ENCODE results near the gene ARHGAP15.
A peak's percentile ranks its signal among the peaks of the same experiment; 100 is the strongest.

ARHGAP15 gene

DNA sequence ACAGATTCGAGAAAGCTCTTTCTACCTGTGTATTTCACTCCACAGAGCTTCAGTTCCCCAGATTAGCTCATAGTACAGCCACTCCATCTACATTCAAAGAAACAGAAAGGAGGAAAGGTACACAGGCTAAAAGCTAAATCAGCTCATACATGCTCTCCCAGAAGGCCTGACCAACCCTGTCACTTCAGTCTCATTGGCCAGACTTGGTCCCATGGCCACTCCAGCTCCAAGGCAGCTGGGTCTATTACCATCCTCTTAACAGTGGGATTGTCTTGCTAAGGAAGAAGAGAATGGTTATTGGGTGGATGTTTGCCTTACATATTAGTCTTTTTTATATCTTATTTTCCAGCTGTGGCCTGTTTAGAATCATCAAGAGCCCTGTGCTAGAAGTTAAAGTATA, 572.6 kb downstream of the ARHGAP15 start:
- DNase-seq = no peak

DNA sequence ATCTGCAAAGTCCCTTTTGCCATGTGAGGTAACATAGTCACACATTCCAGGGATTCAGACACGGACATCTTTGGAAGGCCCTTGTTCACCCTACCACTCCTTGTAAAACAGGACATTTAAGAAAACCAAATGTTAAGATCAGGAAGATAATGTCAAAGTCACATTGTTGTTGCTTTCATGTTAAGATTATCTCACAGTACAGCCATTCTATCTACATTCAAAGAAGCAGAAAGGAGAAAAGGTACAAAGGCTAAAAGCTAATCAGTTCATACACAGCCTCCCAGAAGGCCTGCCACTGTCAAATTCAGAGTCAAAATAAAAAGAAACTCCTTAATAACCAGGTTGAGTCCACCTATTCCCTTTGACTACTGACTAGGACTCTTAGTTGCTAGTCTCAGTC, 573.7 kb downstream of the ARHGAP15 start:
- no peak for DNase-seq

DNA sequence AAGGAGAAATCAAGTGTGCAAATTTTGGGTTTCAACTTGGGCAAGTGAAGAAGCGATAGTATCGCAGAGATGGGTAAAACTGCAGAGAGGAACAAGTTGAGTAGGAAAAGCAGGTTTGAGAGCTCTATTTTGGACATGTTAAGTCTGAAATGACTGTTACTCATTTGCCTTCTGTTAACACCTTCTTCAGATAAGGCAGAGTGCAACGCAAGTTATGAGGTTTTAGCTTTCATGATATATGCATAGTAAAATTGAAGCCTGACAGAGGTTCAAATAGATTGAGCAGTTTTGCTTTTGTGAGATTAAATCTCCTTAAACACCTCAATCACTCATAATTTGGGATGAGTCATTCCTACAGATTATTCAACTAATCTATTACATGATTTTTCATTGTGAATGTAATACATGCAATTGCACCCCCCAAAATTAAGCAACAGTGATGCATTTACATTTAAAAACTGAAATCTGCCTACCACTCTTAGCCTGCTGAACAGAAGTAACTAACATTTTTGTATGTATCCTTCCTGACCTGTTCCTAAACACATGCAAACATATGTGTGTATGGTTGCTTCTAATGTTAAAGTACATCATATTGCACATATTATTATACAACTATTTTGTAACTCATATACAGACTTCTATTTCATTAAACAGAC, 575.4 kb downstream of the ARHGAP15 start:
- no peak for DNase-seq

DNA sequence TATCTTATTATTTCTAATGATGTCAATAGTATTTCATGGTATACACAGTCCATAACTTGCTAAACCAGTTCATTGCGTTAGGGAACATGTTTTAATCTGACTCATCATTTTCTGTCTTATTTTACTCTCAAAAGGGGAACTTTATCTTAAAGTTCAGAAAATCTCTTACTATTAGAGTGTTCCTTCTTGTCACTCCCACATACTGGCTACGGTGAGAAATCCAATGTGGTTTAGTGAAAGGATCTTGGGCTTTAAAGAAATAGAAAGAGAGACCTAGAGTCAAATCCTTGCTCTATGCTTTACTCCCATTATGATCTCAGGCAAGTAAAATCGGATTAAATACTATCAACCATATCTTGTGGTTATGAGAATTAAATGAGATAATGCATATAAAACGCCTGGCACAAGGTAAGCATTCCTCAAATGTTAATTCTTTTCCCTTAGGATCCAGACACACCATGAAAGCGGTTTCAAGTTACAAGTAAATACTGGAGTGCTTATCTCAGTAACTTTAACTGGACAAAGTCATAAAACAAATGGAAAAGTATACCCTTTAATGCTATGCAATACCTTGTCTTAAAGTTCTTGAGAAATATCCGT, 576.0 kb downstream of the ARHGAP15 start:
- DNase-seq = no peak

DNA sequence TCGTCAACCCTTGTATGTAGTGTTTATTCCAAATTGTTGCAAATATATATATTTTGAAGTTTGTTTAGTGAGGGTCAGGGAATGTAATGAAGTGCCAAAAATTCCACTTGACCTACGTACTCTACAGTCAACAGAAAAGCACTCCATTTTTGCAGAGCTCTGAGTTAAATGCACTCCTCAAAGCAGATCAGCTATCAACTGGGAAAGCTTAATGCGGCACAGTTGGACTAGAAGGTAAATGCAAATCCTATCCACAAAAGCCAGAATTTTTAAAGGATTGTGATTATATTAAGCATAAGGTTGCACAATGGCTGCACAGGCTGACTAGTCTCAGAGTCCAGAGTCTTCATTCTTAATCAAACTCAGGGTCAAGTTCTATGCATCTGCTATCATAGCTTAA, 577.1 kb downstream of the ARHGAP15 start:
- DNase-seq = no peak

DNA sequence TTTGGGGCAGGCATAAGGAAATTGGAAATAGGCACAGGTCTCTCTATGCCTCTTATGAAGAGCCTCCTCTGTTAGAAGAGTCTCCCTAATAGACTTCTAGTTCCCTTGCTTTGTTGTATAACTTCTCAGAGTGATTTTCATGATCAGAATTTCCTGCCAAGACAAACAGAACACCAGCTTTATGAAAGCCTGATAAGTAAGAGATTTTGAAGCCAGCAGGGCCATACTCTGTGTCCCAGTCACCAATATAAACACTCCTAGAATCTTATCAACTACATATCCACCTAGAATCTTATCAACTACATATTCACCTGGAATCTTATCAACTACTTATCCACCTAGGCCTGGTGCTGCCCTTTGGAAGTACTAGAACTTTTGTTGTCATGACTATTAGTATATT, 579.5 kb downstream of the ARHGAP15 start:
- no peak for DNase-seq

DNA sequence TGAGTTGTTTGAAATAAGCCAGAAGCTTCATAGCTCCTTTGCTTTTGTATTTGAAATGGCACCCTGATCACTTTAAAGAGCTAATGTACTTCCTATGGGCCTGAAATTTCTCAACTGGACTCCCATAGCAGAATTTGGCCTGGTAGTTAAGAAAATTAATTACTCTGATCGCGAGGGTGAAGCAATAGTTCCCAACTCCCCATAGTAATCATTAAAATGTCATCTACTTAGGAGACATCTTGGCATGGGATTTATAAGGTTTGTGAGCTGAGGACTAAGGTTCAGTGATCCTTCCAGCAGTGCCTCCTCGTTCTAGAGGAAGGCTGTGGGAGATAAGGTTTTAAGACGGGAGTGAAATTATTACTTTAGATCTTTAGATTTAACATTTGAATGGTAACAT, 581.0 kb downstream of the ARHGAP15 start:
- no peak for DNase-seq

DNA sequence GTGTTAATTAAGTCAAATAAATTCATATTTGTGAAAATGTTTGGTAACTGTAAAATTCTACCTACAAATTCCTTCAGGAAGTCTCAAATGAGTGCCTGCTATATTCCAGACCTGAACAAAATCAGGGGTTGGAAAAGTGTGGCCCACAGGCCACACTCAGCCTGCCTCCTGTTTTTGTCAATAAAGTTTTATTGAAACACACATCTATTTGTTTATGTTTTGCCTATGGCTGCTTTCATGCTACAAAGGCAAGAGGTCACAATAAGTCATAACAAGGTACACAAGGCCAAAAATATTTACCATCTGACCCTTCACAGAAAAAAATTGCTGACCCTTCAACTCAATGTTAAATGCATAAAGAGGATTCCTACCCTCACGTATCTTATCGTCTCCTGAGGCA, 581.7 kb downstream of the ARHGAP15 start:
- DNase-seq = no peak

DNA sequence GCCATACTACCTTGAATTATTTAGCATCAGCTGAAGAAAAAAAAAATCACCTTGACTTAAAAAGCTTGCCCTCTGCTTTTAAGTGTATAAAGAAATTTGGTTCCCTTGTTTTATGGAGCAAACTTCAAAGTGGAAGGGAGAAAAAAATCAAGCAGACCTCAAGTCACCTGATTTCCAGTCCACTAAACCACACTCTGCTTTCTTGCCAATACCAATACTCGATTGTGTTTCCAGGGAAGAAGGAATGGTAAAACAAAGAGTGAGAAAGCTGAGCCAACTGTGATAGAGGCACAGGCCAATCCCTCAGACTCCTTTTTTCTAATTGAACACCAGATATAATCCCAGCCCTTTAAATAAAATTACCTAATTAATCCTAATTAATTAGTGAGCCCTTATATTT, 587.3 kb downstream of the ARHGAP15 start:
- DNase-seq = no peak

DNA sequence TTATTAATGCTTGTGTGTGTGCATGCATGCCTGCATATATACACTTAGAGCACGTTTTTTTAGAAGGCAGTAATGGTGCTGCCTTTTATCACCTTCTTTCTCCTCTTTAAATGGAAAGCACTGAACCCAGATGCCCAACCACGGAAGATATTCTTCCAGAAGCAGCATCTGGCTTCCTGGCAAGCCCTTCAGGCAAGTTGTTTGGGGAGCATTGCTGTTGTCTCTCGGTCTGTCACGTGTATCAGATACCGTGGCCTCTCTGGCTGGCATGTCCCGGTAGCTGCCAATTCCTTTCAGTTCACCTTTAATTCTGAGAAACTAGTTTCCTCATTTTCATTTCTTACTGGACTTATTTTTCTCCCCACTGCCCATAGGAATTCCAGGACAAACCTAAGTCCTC, 587.8 kb downstream of the ARHGAP15 start:
- DNase-seq = no peak

DNA sequence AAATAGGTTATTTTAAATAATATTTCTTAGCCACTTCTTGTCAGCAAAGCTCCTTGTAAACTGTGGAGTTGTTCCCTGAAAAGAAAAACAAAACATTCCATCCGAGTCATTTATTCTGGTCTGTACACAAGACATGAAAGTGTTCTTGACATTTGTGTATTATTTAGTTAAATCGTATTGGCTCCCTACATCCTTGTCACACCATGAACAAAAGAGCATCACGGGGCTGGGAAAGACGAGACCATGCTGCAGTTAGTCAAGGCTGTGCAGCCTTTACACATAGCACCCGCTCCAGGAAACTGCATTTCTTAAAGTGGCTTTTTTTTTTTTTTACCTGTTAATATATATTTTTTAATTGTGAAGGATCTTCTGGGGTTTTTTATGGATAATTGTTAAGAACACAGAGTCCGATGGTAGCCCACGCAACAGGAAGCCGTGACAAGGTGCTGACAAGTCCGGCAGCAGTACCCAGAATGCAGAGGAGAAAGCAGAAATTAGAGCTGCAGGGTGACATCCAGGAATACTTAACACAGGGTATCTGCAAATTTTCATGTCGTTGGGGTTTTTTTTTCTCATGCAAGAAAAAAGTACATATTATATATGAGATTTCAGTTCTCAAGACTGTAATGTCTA, 588.4 kb downstream of the ARHGAP15 start:
- no peak for DNase-seq

DNA sequence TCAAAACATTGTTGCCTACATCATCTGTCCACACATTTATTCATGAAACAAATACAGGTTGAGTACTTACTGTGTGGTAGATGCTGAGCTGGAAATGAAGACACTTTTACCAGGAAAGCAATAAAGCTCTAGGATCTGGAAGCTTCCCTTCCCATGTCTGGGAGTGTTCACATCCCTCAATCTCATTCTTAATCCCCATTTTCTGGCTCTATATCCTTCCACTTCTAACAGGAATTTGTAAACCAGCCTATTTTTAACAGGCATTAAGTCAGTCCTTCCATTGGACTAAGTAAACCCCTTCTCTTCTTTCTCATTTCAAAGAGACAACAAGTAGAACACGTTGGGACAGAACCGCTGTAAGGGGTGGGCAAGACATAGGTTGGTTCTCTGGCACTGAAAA, 589.5 kb downstream of the ARHGAP15 start:
- no peak for DNase-seq

DNA sequence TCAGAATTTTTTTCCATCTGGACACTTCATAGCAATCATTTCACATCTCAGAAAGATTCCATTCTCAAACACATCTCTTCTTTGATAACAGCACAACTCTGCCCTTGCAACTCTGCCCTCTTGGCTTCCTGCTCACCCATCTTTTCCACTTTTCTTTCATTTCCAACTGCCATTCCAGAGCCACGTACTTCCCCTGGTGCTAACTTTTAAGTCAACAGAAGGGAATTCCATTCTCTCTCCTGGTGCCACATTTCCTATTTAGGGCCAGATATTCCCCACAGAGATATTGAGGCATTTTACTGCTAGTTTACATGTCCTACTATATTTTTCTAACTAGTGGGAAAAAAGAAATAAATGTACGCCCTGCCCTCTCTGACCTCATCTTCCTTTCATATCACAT, 590.2 kb downstream of the ARHGAP15 start:
- no peak for DNase-seq

DNA sequence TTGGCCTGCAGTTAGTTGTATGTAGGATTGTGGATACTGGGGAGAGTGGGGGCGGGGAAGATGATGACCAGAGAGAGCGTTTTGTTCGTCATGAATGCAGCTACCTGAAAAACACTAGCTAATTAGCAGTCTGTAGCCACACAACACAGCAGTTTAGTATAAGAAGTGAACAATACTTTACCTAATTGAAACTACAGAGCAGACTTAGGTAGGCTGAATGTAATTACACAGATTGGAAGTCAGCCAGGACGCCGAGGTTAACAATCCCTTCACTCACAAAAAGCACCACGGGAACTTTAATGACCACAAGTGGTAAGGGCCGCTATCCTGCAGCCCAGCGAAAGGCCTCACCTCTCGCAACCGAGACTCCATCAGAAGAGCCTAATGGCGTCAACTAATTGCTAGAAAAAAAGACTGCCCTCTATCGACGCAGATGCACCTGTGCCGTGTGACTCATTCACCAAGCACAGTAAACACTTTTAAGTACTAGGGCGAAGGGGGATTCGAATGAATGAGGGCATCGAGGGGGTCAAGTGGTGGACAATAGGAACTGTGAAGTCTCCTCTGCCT, 591.0 kb downstream of the ARHGAP15 start:
- no peak for DNase-seq

DNA sequence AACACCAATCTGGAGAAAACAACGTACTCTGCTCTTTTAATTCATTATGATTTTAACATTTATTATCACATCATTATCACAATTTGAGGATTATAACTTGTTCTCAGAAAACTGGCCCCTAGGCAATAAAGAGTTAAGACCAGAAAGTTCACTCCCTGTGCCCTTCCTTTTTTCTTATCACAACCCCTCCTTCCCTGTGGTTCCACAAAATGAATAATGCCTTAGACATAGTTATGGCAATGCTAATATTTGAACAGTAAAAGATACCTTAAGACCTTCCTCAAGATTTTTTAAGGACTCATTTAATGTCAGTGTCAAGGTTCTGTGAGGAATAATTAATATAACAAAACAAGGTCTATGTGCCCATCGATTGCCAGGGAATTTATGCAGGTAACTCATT, 596.2 kb downstream of the ARHGAP15 start:
- DNase-seq = no peak

DNA sequence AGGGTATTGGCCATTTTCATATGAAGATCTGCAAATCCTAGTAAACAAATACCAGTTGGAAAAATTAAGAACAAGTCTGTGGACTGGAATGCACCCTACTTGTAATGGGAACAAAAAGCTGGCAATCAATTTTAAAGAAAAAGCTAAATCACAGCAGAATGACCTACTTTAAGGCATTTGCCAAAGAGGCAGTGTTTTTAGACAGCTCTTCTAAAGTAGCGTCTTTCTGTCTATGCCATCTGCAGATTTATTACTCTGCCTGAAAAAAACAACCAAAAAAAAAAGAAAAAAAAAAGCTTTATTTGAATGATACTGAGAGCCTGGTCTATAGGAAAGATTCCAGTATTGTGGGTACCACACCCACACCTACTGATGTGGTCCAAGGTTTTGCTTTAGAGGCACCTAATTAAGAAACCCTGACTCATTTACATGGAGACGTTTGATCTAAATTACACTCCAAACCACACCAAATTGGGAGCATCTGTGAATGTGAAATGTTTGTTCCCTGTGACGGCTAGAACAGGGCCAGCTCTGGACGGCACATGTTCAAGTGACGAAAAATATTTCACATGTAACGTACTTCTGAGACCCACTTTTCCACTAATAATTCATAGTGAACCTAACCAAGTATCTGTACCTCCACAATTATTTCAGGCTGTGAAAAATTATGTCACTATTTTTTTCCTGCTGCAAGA, 597.1 kb downstream of the ARHGAP15 start:
- DNase-seq = no peak

DNA sequence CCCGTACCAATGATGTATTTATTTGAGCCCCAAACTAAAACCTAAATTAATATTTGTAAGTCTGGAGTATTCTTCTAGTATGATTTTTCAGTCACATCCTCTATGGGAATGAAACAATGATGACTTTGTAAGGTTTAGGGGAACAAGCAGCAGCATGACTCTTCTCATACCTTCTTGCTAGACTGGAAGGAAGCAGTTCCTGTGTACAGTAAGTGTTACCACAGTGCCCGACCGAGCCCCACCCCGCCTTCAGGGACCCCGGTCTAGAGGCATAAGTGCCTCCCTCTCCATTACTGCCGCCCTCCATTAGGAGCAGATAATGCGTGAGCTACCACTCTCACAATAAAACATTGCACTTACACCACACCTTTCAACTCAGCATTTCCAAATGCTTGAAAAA, 599.3 kb downstream of the ARHGAP15 start:
- peak; percentile 6 for DNase-seq

DNA sequence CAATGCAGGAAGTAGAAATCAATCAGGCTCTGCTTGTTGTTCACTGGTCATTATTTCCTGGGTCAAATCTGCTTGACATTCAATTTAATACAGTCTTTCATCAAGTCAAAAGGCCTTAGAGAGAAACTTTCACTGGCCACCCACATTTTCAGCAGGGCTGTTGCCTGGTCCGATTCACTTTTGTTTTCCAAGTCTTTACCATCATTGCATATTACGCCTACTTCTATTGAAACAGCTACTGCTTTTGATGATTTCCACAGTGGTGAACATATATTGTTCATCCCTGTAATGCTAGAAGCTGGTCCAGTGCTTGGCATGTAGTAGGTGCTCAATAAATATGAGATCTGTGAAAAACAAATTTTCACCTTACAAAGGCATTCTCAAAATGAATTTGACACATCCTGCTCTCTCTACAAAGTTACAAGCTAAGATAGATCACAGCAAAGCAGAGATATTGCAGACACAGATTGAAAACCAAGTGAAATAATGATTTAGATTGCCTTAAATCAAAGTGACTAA, 600.1 kb downstream of the ARHGAP15 start:
- no peak for DNase-seq

DNA sequence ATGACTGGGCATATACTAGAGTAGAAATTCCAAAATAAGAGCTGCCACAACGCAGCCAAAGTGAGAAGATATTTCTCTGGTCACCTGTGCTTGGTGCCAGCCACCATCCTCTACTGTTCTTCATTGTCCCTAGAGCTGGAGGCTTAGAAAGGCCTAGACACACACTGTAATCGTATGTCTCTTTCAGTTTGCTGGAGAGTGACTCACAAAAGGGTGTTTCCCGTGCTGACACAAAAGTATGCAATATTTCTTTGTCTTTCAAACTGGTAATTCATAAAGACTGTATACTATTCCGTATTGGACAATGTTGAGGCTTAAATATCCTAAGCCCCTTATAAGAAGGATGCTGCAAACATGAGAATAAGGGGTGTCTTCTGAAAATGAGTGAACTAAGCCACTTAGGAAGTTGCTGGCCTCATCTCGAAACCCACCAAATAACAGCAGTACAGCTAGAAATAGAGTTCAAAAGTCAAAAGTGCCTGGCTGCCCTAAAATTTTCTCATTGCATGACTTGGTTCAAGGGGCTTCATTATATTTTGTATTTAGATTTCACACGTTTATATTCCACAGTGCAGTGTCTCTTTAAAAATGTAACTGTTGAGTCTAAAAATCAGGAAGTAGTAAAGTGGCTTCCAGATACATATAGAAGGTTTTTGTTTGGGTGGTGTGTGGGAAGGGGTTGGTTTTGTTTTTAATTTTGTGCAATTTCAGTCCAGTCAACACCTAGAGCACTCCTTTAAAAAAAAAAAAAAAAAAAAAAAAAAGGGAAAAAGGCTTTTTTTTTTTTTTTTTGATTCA, 601.1 kb downstream of the ARHGAP15 start:
- no peak for DNase-seq

DNA sequence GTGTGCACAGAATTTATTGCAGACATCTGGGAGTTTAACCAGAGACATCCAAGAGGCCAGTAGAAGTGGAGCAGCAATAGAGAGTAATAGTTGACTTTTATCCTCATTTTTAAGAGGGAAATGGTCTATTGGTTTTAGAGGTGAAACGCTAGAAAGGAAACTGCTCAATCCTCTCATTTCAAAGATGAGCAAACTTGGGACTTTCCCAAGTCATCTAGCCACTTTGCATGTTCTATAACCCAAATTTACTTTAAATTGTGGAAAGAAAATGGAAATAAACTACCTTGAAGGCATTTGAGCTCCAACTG, 601.7 kb downstream of the ARHGAP15 start:
- no peak for DNase-seq

DNA sequence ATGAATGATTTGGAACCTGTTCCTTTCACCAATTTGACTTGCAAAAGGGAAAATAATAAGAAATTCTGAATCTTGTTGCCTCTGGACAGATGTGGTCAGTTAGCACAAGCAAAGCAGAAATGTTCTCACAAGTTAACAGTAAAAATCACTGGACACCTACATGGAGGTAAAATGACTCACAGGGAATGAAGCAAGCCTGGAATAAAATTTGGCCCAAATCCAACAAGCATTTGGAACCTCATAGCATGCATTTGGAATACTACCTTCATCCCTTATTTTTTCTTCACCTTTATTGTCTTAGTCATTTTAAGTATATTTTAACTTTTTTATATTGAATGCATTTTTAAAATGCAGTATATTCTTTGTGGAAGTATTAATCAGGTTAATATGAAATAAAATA, 602.9 kb downstream of the ARHGAP15 start:
- no peak for DNase-seq

DNA sequence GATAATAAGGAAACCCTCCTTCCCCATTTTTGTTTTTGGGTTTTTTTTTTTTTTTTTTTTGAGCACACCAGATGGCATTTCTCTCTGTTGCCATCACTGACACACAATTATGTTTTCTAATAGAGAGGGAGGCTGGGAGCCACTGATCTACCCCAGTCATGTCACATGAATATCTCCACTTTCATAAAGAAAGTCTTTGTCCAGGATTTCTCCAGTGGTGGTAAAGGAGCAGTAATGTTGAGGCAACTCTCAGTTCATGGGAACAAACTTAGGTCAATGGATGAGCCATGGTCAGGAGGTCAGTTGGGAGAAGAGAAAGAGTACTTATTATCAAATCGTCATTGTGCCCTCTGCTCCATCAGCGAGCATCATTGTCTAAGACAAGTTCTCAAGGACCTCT, 603.7 kb downstream of the ARHGAP15 start:
- DNase-seq = no peak

DNA sequence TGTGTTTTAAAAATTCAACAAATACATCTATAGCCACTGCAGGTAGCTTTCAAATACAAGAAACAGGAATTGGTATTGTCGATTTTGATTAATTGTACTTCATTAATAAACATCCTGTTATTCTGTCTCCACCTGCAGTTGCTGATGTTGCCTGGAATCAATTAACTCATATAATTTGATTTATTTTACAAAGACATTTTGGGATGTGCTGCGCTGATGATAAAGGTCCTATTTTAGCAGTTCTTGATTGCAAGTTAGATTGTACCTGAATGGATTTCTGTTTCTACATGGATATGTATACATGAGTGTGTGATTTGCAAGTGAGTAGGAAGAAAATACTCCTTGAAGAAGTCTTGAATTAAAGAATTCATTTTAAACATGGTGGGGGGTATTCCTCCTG, 605.3 kb downstream of the ARHGAP15 start:
- DNase-seq = no peak
